Tibial nerve (tissue), 4 donors: ENCODE data around the gene CCDC92. TPM values are rescaled to one million over a fixed set of nuclear protein-coding genes. Genes with fewer than 3 reads are reported as not detected.

Experiments used
- DNase-seq, 2 donors: peaks; one replicate each; pipeline ENCODE4 v3.0.0-alpha.2; 2019; ENCODE audit warnings: low spot score in 2 of 2
- H3K27ac ChIP-seq, 4 donors: fragments of 200-600 bp; sonication (generic) in 3 of 4; one replicate each; pipeline ENCODE4 v1.5.1; 2017 to 2019; ENCODE audit warnings: mild to moderate bottlenecking in 1 of 4
- H3K27me3 ChIP-seq, 2 donors: fragments of 200-600 bp; sonication (generic) in 1 of 2; one replicate each; pipeline versions ENCODE4 v1.5.1 to v1.6.0; 2017 to 2019
- H3K36me3 ChIP-seq, 3 donors: fragments of 200-600 bp; sonication (generic); one replicate each; pipeline ENCODE4 v1.5.1; 2018 to 2019
- H3K4me1 ChIP-seq, 4 donors: fragments of 200-600 bp; sonication (generic) in 3 of 4; one replicate each; pipeline ENCODE4 v1.5.1; 2017 to 2019
- H3K4me3 ChIP-seq, 4 donors: fragments of 200-600 bp; sonication (generic) in 3 of 4; one replicate each; pipeline ENCODE4 v1.5.1; 2017 to 2019; ENCODE audit warnings: mild to moderate bottlenecking in 1 of 4, moderate library complexity in 1 of 4
- H3K9me3 ChIP-seq, 4 donors: fragments of 200-600 bp; sonication (generic) in 3 of 4; one replicate each; pipeline ENCODE4 v1.5.1; 2017 to 2019
- CTCF ChIP-seq, 5 experiments: fragments of 200-600 bp in 3 of 5; fragments of 450-650 bp in 2 of 5; sonication (generic) in 3 of 5; IDR thresholded peaks; one replicate each; pipeline ENCODE4 v1.5.1; 2016 to 2019; ENCODE audit warnings: antibody characterized with exemption in 5 of 5, mild to moderate bottlenecking in 3 of 5, moderate library complexity in 2 of 5
- EP300 ChIP-seq, 2 donors: sonication (generic); formaldehyde crosslinking; IDR thresholded peaks; one replicate each; pipeline ENCODE4 v1.6.1; 2017; ENCODE audit warnings: antibody characterized with exemption in 2 of 2, mild to moderate bottlenecking in 1 of 2
- POLR2A ChIP-seq, 2 donors: fragments of 450-650 bp; IDR thresholded peaks; one replicate each; pipeline ENCODE4 v1.6.1; 2017; ENCODE audit warnings: antibody characterized with exemption in 2 of 2, mild to moderate bottlenecking in 2 of 2, moderate library complexity in 2 of 2
- WGBS, 2 donors: methylation state at CpG; one replicate each; pipeline ENCODE4 v1.1.5; 2018; 5-methylcytosine and 5-hydroxymethylcytosine counted together
- total RNA-seq, 4 donors: library from RNA; depleted of rRNA; stranded (reverse); fragments of >200 nt; gene quantifications; one replicate each; pipeline ENCODE4 v1.1.0, GENCODE V29; 2016

Gene CCDC92
- total RNA-seq, 4 donors from 2014 or later: 41.0 to 46.8 (median 42.6) TPM

- no peak overlapping the region for H3K27ac ChIP-seq
- DNase-seq: no peak
- peaks cover 0 to 23% (median 0%) of the 10 kb centered on the region in 3 donors for H3K36me3 ChIP-seq
- no peak for TF ChIP-seq CTCF (IDR thresholded peaks at IDR 0.05)
- no peak for TF ChIP-seq EP300 (IDR thresholded peaks at IDR 0.05)
- no peak for TF ChIP-seq POLR2A (IDR thresholded peaks at IDR 0.05)
- 93 to 94% methylated on average over 6 of the region's 6 CpGs for WGBS, 2 donors
- no peaks in the 10 kb centered on the region for H3K27me3 ChIP-seq
- H3K9me3 ChIP-seq: no peaks in the 10 kb centered on the region
- H3K4me3 ChIP-seq: no peak overlapping the region
- H3K4me1 ChIP-seq: peaks cover 0 to 29% (median 3%) of the 10 kb centered on the region in 4 donors
Observed at GRCh38 chr12:123979566-123979965, 6.9 kb upstream of the CCDC92 start.

- Histone ChIP-seq H3K9me3 (no peaks in the 10 kb centered on the region), H3K4me1 (peaks cover 0 to 17% (median 6%) of the 10 kb centered on the region in 4 donors), H3K4me3 (no peak overlapping the region), H3K27me3 (no peaks in the 10 kb centered on the region), H3K27ac (no peak overlapping the region), H3K36me3 (peaks cover 0 to 11% (median 0%) of the 10 kb centered on the region in 3 donors)
- 86 to 87% methylated on average over 7 of the region's 7 CpGs for WGBS, 2 donors
- TF ChIP-seq CTCF (IDR thresholded peaks at IDR 0.05) (no peak), POLR2A (IDR thresholded peaks at IDR 0.05) (no peak), EP300 (IDR thresholded peaks at IDR 0.05) (no peak)
- DNase-seq: no peak
Observed at GRCh38 chr12:123976227-123976826, 3.7 kb upstream of the CCDC92 start.

GRCh38 chr12:123973552-123974341 lies 1.1 kb upstream of the CCDC92 start:
- 2 to 3% methylated on average over 30 of the region's 69 CpGs for WGBS, 2 donors
- Histone ChIP-seq H3K27me3 (no peaks in the 10 kb centered on the region), H3K27ac (peak overlapping the region; percentile 81 to 96 (median 86)), H3K36me3 (peaks cover 0 to 11% (median 0%) of the 10 kb centered on the region in 3 donors), H3K4me3 (peak overlapping the region; percentile 88 to 99 (median 96)), H3K9me3 (no peaks in the 10 kb centered on the region), H3K4me1 (peaks cover 0 to 39% (median 7%) of the 10 kb centered on the region in 4 donors)
- no peak for DNase-seq
- TF ChIP-seq EP300 (IDR thresholded peaks at IDR 0.05): no peak
- TF ChIP-seq CTCF (IDR thresholded peaks at IDR 0.05): no peak
- TF ChIP-seq POLR2A (IDR thresholded peaks at IDR 0.05): no peak

GRCh38 chr12:123971770-123972456 lies 718 bp downstream of the CCDC92 start:
- Histone ChIP-seq H3K27me3 (no peaks in the 10 kb centered on the region), H3K36me3 (peaks cover 0 to 11% (median 0%) of the 10 kb centered on the region in 3 donors), H3K4me1 (peaks cover 0 to 41% (median 7%) of the 10 kb centered on the region in 4 donors), H3K4me3 (peak overlapping the region; percentile 61 to 99 (median 86)), H3K27ac (peak overlapping the region; percentile 88 to 98 (median 94)), H3K9me3 (no peaks in the 10 kb centered on the region)
- peak in 1 of 2 donors; percentile 24 for DNase-seq
- TF ChIP-seq CTCF (IDR thresholded peaks at IDR 0.05): no peak
- TF ChIP-seq EP300 (IDR thresholded peaks at IDR 0.05): no peak
- no peak for TF ChIP-seq POLR2A (IDR thresholded peaks at IDR 0.05)
- 0 to 1% methylated on average over 12 to 14 of the region's 55 CpGs for WGBS, 2 donors
